HG02642 (cell line): ENCODE results near the gene PRPSAP2.
"Not testable (repeated sequence)": the region's sequence is repeated elsewhere in the genome, so short reads cannot be mapped to it uniquely, and the experiment has no call there.

Source experiments
- ATAC-seq: cut with Tn5 transposase; IDR thresholded peaks from one replicate; pipeline ENCODE4 v1.9.1; 2021; ENCODE audit warnings: mild to moderate bottlenecking; ENCODE audit not compliant: unreplicated experiment, poor library complexity

PRPSAP2 gene, protein sequence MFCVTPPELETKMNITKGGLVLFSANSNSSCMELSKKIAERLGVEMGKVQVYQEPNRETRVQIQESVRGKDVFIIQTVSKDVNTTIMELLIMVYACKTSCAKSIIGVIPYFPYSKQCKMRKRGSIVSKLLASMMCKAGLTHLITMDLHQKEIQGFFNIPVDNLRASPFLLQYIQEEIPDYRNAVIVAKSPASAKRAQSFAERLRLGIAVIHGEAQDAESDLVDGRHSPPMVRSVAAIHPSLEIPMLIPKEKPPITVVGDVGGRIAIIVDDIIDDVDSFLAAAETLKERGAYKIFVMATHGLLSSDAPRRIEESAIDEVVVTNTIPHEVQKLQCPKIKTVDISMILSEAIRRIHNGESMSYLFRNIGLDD

DNA sequence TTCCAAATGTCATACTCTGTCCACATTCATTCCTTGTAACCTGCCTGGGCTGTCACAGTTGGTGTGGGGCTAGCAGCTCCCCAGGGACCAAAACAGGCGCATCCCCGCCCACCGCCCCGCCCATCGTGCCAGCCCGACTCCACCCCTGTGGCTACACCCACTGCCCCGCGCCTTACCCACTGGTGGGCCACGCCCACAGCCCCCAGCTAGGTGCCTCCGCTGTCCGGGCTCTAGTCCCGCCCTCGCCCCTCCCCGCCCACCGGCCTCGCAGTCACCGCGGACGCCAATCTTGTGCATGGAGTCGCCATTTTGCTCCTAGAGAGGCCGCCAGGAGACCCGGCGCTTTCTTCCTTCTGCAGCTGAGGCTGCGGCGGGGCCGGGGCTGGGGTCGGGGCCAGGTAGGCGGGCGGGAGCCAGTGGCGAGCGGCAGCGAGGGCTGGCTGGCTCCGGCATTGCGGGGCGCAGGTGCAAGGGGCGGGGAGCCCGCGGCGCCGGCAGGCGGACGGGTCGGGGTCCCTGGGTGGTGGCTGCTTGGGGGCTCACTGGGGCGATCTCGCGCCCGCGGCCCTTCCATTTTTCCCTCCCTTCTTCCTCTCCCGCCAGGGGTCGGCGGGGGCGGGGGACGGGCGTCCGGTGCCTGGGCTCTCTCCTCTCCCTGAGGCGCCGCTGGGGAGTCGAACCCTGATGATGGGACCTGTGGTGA, at the start of gene PRPSAP2:
Gene PRPSAP2, plus strand, starts transcription at position 268 of the 703 bp plus-strand sequence. CDS start 7,703 bp downstream, outside the sequence.
- peak; percentile 58 for ATAC-seq

DNA sequence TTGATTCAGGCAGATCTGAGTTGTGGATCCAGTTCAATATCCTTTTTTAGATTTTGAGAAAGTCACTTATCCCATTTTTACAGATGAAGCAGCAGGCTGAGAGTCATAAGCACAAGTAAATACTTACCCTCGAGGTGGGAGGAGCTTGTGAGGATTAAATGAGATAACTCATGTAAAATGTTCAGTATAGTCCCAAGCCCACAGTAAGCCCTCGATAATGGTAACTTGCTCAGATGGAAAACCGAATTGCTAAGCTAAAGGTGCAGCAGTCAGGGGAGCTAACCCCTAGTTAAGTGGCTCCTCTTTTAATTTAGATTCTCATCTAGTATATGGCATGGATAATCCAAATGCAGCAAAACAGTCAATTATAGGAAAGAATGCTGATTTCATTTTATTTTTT, 42.0 kb upstream of the PRPSAP2 start:
- not testable (repeated sequence) for ATAC-seq

DNA sequence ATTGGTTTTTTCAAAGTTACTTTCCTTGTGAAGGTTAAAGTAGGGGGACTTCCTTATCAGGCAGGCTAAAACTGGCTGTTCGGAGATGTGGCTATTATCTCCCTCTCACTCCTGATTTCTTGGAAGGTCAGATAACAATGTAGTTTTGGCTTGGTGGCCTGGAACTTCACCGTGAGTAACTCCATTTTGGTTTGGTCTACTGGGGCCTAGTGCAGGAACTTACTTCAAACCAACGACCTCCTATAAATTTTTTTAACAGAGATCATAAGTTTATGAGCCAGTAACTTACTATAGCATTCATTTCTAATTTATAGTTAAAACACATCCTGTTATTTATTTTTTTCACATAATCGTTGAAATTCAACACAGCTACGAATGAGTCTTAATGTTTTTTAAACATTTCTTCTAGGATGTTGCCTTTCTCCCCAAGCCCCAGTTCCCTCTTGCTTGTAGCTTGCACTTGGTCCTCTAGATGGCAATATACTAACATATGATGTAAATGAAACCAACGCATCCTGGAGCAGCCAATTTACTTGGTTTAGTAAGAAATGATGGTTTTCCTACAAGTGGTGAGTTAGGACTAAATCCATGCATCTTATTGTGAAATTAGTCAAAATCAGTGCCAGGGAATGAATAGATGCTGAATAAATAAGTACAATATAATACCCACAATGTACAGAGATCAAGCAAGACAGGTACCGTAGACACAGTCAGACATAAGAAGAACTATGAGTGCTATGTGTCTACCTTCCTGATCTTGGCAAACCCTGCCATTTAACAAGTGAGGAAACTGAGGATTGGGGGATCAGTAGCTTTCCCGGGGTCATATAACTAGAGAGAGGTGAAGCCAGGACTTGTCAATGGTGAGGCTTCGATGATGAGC, 41.2 kb upstream of the PRPSAP2 start:
- ATAC-seq: not testable (repeated sequence)

DNA sequence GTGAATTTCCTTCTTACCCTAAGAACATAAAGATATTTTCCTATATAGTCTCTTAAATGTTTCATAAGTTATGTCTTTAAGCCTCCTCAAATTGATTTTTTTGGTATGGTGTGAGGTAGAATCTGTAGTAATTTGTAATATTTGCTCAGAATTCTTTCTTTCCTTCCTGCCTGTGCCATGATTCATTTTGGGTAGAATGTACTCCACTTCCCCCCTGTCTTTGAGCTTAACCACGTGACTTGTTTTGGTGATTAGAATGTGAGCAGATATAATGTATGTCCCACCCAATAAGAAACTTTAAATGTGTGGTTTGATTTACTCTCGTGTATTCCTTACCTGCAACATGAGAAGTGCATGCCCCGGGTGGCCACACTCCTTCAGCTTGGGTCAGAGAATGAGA, 36.5 kb upstream of the PRPSAP2 start:
- not testable (repeated sequence) for ATAC-seq

DNA sequence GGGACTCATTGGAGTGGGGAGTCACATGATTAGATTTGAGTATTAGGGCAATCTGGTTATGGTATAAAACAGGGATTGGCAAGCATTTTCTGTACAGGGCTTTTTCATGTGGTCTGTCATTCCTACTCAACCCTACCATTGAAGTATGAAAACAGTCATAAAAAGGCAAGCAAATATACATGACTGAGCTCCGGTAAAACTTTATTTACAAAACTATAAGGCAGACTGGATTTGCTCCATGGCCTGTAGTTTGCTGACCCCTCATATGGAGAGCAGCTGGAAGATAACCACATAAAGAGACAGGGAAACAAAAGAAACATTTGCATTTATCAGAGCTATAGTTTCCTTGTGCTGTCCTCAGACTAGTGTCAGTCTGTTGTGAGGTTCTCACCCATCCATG, 30.3 kb upstream of the PRPSAP2 start:
- not testable (repeated sequence) for ATAC-seq

DNA sequence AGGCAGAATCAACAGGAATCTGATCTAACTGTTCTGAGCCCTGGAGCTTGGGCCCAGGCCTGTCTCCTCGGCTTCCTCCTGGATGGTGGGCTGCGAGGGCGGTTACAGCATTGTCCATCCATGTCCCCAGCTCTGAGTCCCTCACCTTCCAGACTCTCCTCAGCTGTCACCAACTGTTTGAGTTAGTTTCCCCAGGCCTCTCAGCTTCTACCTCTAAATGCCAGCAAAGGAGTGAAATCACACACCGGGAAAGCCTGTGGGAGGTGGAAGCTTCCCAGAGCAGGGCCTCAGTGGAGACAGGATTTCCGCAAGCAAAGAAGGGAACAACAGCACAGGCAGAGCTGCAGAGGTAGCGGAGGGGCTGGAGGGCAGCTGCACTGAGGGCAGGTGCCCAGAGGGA, 9.4 kb upstream of the PRPSAP2 start:
- ATAC-seq: no peak

DNA sequence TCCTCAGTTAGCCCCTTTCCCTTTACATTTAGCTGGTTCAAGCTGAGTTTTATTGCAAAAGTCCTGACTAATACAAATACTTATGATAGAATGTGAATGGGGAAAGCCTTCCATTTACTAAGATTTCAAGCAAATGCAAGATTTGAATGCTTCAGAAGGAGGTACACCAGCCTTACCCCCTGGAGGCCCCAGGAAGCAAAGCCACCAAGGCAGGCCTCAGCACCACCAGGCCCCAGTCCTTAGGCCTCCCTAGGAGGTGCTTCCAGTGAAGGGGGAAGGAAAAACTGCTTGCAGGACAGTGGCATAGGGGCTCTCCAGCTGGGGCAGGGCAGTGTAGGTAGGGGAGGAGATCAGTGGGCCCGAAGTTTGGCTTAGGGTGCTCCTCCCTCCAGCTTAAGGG, 7.3 kb upstream of the PRPSAP2 start:
- ATAC-seq: no peak

DNA sequence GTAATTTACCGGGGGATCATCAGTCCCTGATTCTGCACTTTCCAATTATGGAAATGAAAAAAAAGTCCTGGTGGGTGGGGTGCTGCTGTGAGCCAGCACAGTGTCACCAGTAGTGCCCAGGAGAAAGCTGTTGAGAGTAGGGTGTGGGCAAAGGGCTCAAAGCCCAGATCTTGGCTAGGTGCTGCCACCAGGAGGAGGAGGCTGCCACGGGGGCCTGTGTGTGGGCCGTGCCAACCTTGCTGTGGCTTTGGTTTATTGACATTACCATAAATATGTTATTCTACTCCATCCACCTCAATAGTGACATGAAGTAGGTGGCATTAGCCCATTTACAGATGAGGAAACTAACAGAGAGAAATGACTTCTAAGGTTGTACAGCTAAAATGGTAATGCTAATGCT, 6.7 kb upstream of the PRPSAP2 start:
- ATAC-seq: no peak

DNA sequence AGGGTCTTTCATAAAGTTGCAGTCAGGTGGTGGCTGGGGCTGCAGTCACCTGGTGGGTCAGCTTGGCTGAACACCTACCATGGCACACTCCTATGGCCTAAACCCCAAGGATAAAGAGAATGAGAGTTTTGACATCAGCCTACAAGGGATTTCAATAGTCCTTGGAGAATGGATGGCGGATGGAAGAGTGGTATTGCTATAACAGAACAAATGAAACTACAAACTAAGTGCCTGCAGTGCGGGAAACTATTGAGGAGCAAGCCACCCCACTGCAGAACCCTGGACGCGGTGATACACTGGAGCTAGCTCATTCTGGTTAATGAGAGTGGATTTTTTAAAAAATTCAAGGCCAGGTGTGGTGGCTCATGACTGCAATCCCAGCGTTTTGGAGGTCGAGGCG, 3.0 kb upstream of the PRPSAP2 start:
- no peak for ATAC-seq

DNA sequence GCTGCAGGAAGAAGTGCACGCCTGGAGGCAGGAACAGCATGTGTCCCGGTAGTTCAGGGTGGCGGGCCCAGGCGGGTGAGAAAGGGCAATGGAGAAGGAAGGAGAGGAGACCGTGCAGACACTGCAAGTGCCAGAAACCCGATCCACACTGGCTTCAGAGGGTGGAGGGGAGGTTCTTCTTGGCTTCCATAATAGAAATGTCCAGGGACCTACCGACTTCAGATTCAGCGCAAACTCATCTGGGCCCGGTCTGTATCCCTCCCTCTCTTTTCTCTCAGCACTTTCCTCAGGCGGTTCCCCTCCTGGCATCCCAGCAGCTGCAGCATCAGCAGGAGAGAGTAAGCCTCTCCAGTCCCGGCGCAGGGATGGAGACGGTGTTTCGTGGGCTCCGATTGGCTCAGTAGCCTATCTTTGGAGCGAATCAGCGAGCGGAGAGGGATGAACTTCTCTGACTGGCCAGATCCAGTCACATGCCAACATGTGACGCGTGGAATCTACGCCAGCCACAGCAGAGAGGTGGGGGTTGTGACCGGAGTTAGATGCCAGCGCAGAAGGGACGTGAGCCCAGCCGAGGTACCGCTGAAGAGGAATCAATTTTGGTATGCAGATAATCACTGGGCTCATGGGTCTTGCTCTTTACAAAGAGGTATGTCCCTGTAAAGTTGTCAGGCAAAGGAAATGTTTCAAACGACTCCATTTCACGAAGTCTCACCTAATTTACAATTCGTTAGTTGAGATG, 1.9 kb upstream of the PRPSAP2 start:
- ATAC-seq: peak; percentile 84

DNA sequence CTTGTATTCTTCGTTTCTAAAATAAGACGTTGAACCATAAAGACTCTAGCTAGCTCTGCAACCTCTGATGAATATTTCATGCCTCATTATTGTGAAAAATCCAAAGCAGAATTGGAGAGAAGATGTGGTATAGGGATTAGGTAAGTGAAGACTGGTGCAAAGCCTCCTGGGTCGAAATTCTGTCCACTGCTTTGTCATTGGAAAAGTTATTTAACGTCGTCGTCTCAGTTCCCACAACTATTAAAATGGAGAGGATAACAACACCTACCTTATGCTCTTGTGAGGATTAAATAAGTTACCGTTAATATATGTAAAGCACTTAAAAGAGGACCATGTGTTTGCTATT, 1.4 kb upstream of the PRPSAP2 start:
- no peak for ATAC-seq

DNA sequence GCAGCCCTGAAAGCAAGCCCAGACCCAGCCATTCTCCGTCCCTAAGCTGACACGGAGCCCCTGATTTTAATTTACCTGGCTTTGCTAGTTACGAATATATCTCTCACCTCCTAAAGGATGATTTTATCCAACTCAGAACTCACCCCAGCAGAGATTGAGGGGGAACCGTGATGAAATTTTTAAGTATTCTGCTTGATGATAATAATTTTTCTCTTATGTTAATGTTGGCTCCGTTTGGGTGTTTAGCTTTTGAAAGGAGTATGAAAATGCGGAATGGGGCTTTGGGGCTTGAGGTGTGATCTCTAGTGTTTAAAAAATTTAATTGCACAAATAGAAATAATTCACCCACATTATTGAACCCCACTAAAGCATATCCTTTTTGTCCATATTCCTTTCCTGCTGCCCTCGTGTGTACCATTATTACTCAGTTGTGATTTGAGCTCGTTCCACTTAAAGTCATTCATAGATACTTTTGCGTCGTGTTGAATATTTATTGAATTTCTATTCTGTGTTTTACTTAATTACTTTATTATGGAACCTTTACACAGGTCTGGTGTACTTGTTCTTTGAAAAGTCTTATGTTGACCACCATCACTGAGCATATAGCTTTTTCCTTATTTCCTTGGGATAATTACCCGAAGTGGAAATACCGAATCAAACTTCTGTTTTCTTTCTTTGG, 775 bp downstream of the PRPSAP2 start:
- ATAC-seq: no peak

DNA sequence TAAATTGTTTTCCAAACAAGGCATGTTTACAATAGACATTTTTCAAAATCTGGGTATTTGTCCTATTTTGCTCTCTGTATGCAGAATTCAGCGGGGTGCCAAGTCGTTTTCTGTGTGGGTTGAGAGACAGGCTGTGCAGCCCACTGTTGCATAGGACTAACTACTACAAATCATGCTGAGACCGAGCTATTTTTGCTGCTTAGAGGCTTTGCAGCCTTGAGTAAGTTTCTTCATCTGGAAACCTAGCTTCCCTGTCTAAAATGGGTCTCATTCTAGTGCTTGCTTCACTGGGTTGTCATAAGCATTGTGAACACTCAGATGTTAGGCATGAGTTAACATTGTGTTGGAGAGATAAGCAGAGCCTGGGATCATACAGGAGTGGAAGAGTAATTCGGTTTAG, 1.3 kb downstream of the PRPSAP2 start:
- no peak for ATAC-seq

DNA sequence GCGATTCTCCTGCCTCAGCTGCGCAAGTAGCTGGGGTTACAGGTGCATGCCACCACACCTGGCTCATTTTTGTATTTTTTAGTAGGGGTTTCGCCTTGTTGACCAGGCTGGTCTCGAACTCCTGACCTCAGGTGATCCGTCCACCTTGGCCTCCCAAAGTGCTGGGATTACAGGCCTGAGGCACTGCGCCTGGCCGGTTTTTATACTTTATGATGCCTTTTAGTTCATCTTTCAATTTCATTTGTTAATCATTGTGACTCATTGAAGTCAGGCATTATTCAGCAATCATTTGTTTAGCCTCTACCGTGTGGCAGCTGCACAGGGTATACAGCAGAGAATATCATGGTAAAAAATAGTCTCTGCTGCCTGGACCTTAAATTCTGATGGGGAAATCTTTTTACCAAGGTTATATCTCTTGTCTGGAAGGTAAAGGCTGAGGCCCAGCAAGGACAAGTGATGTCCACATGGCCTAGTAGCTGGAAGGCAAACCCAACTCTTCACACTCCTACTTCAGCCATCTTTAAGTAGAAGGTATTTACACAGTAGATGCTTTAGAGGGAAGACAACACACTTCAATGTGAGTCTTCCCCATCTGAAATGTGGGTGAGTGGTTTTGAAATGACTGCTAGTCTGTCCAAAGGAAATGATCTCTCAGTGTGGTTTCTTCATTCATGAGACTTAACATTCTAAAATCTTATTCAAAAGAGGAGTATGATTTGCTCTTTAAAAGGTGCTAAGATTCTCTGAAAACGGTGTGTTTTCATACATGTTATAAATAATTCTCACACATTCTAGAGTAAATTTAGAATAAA, 2.4 kb downstream of the PRPSAP2 start:
- ATAC-seq: no peak

DNA sequence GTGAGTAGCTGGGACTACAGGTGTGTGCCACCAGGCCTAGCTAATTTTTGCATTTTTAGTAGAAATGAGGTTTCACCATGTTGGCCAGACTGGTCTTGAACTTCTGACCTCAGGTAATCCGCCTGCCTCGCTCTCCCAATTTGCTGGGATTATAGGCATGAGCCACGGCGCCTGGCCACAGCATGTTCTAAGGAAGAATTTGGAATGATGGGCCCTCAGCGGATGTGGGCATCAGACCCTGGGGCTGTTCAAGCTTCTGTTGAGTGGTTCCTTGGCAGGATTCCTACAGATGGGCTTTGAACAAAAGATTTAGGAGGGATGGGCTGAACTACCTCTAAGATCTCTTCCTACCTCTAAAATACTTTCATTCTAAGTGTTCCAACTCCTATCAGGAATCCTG, 4.1 kb downstream of the PRPSAP2 start:
- ATAC-seq: no peak

DNA sequence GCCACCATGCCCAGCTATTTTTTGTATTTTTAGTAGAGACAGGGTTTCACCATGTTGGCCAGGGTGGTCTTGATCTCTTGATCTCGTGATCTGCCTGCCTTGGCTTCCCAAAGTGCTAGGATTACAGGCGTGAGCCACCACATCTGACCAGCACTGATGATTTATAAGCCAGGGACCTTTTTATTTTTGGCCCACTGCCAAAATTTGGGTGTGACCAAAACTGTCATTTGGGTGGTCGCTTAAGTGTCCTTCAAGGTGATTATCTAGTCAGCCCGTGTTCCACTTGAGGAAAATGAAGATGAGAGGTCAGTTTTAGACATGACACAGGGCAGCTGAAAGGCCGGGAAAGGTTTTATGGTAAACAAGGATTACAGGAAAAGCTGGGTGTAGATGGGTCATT, 7.1 kb downstream of the PRPSAP2 start:
- ATAC-seq: not testable (repeated sequence)

DNA sequence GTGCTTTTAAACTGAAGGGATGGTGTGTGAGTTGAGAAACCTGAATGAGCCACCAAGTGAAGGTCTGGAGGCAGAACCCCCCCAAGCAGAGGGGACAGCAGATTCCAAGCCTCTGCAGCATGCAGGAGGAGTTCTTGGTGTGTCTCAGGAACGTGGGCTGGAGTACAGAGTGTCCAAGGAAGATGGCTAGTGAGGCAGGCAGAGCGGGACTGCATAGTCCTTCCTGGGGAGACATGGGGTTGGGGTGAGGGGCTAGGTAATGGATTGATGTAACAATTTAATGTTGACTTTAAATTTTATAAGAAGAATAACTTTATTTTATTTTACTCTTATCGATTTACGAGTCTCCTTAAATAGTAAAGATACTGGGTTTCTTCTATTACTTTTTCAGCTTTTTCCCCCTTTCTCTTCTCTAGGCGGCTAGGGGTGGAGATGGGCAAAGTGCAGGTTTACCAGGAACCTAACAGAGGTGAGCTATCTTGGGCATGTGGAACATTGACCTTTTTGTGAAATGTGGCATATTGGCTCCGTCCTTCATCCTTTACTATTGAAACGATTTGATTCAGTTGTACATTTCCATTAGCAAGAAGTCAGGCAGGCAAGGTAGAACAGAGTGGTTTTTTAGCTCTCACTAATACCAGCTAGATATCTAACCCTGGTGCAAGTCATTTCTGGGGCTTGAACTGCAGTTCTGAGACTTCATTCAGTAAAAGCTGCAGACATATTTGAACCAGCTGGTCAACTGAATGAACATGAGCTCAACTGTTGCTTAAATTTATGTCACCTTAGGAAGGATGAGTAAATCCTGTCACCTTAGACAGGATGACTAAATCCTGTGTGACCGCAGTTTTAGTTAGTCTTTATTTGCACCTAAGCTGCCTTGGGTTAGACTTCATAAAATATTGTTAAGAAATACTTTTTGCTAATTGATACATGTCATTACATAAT, 9.2 kb downstream of the PRPSAP2 start:
- ATAC-seq: no peak

DNA sequence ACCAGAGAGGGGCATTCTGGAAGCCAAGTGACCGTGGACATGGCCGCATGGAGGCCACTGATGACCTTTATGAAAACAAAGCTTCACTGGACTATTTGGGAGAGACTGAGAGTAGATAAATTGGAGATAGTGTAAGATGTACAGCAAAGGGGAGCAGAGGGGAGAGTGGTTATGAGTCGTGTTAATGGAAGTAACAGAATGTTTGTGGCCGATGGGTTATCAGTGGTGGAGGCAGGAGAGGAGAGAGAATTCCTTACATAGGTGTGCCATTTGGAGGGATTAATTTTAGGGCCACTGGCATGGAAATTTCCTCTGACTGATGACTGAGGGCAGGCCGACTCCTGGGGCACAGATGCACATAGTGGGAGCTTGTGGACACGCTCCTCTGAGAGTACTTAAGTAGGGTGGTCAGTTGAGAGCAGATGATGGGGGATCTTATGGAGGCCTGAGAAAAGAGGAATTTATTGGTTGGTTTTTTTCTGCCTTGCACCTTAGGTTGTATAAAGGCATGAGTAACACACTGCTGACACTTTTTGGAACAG, 19.2 kb downstream of the PRPSAP2 start:
- ATAC-seq: no peak
